HEK293 (cell line): ENCODE measurements around the gene PAK1.

Experiments
- CTCF ChIA-PET: fragments of 350-600 bp; formaldehyde crosslinking; extraction: SDS; loops from one replicate; lab custom pipeline; 2021; ENCODE audit warnings: antibody characterized with exemption; lab: Yijun Ruan, JAX
- POLR2A ChIA-PET: fragments of 300-600 bp; formaldehyde crosslinking; extraction: SDS; loops from one replicate; lab custom pipeline; 2020; ENCODE audit warnings: antibody characterized with exemption, inconsistent platforms; lab: Yijun Ruan, JAX
- H3K27ac ChIP-seq: fragments of 200-500 bp; sonication (Bioruptor generic); 2 replicates; pipeline ENCODE4 v1.5.1; 2014; ENCODE audit warnings: low read depth, low read length, control low read depth, inconsistent platforms; ENCODE audit errors: extremely low read depth
- H3K36me3 ChIP-seq, 2 experiments: fragments of 200-500 bp in 1 of 2; sonication (Bioruptor generic) in 1 of 2; 1 replicate in 1 of 2; 2 replicates in 1 of 2; pipeline ENCODE4 v1.5.1; 2014 to 2017; ENCODE audit warnings: inconsistent platforms in 2 of 2, low read length in 2 of 2; ENCODE audit not compliant: control insufficient read depth in 2 of 2, insufficient read depth in 1 of 2
- H3K4me1 ChIP-seq: fragments of 200-500 bp; sonication (Bioruptor generic); 2 replicates; pipeline ENCODE4 v1.5.1; 2014; ENCODE audit warnings: mild to moderate bottlenecking, low read length, inconsistent platforms; ENCODE audit not compliant: control insufficient read depth, insufficient read depth
- H3K4me3 ChIP-seq: 2 replicates; pipeline ENCODE4 v1.5.1; 2011; ENCODE audit warnings: low read depth, mild to moderate bottlenecking, control low read depth, low read length, moderate library complexity
- H3K9me3 ChIP-seq: fragments of 200-500 bp; sonication (Bioruptor generic); 2 replicates; pipeline ENCODE4 v1.5.1; 2014; ENCODE audit warnings: low read depth, low read length, inconsistent platforms; ENCODE audit not compliant: control insufficient read depth, insufficient read depth
- EGR2 ChIP-seq: fragments of 450-650 bp; formaldehyde crosslinking; IDR thresholded peaks from 2 replicates; pipeline ENCODE4 v1.5.1; 2016; ENCODE audit warnings: low read depth, missing biosample characterization, missing genetic modification characterization
- OSR2 ChIP-seq: fragments of 450-650 bp; formaldehyde crosslinking; IDR thresholded peaks from 2 replicates; pipeline ENCODE4 v1.5.1; 2016; ENCODE audit warnings: missing biosample characterization, missing genetic modification characterization
- PRDM1 ChIP-seq: fragments of 450-650 bp; formaldehyde crosslinking; IDR thresholded peaks from 2 replicates; pipeline ENCODE4; 2016; ENCODE audit warnings: missing biosample characterization, missing genetic modification characterization
- SALL2 ChIP-seq: fragments of 450-650 bp; formaldehyde crosslinking; IDR thresholded peaks from 2 replicates; pipeline ENCODE4 v1.5.0; 2017; ENCODE audit warnings: missing biosample characterization, mild to moderate bottlenecking, missing genetic modification characterization, borderline replicate concordance
- SCRT2 ChIP-seq: fragments of 450-650 bp; formaldehyde crosslinking; IDR thresholded peaks from 2 replicates; pipeline ENCODE4 v1.5.1; 2016; ENCODE audit warnings: missing biosample characterization, missing genetic modification characterization
- SP7 ChIP-seq: fragments of 450-650 bp; formaldehyde crosslinking; IDR thresholded peaks from 2 replicates; pipeline ENCODE4 v1.5.1; 2016; ENCODE audit warnings: missing biosample characterization, missing genetic modification characterization
- WT1 ChIP-seq: fragments of 450-650 bp; formaldehyde crosslinking; IDR thresholded peaks from 2 replicates; pipeline ENCODE4 v1.5.1; 2016; ENCODE audit warnings: missing biosample characterization, missing genetic modification characterization
- ZBTB17 ChIP-seq: fragments of 450-650 bp; formaldehyde crosslinking; IDR thresholded peaks from 2 replicates; pipeline ENCODE4 v1.5.1; 2016; ENCODE audit warnings: missing biosample characterization, missing genetic modification characterization
- ZFHX2 ChIP-seq: fragments of 450-650 bp; formaldehyde crosslinking; conservative IDR thresholded peaks from 2 replicates; pipeline ENCODE4 v1.5.1; 2016; ENCODE audit warnings: missing biosample characterization, missing genetic modification characterization
- ZNF138 ChIP-seq: fragments of 450-650 bp; formaldehyde crosslinking; IDR thresholded peaks from 2 replicates; pipeline ENCODE4 v1.5.1; 2016; ENCODE audit warnings: missing biosample characterization, missing genetic modification characterization, borderline replicate concordance
- ZNF146 ChIP-seq: fragments of 450-650 bp; formaldehyde crosslinking; IDR thresholded peaks from 2 replicates; pipeline ENCODE4 v1.5.1; 2016; ENCODE audit warnings: missing biosample characterization, missing genetic modification characterization
- ZNF202 ChIP-seq: fragments of 450-650 bp; formaldehyde crosslinking; IDR thresholded peaks from 2 replicates; pipeline ENCODE4 v1.5.1; 2016; ENCODE audit warnings: missing biosample characterization, missing genetic modification characterization, borderline replicate concordance
- ZNF23 ChIP-seq: fragments of 450-650 bp; formaldehyde crosslinking; IDR thresholded peaks from 2 replicates; pipeline ENCODE4 v1.5.1; 2016; ENCODE audit warnings: missing biosample characterization, missing genetic modification characterization, borderline replicate concordance
- ZNF24 ChIP-seq: fragments of 450-650 bp; formaldehyde crosslinking; IDR thresholded peaks from 2 replicates; pipeline ENCODE4 v1.5.1; 2016; ENCODE audit warnings: missing biosample characterization, missing genetic modification characterization
- ZNF292 ChIP-seq: fragments of 450-650 bp; formaldehyde crosslinking; IDR thresholded peaks from 2 replicates; pipeline ENCODE4 v1.5.1; 2016; ENCODE audit warnings: low read depth, missing biosample characterization, missing genetic modification characterization, borderline replicate concordance
- ZNF404 ChIP-seq: fragments of 450-650 bp; formaldehyde crosslinking; IDR thresholded peaks from 2 replicates; pipeline ENCODE4 v1.5.1; 2017; ENCODE audit warnings: missing biosample characterization, missing genetic modification characterization
- ZNF521 ChIP-seq: fragments of 450-650 bp; formaldehyde crosslinking; IDR thresholded peaks from 2 replicates; pipeline ENCODE4 v1.5.1; 2017; ENCODE audit warnings: missing biosample characterization, mild to moderate bottlenecking, missing genetic modification characterization
- ZNF580 ChIP-seq: fragments of 450-650 bp; formaldehyde crosslinking; IDR thresholded peaks from 2 replicates; pipeline ENCODE4 v1.5.1; 2016; ENCODE audit warnings: missing biosample characterization, missing genetic modification characterization
- ZNF600 ChIP-seq: fragments of 450-650 bp; formaldehyde crosslinking; IDR thresholded peaks from 2 replicates; pipeline ENCODE4 v1.5.1; 2016; ENCODE audit warnings: missing biosample characterization, missing genetic modification characterization
- ZNF645 ChIP-seq: fragments of 450-650 bp; formaldehyde crosslinking; IDR thresholded peaks from 2 replicates; pipeline ENCODE4; 2016; ENCODE audit warnings: missing biosample characterization, missing genetic modification characterization
- ZNF791 ChIP-seq: fragments of 450-650 bp; formaldehyde crosslinking; IDR thresholded peaks from 2 replicates; pipeline ENCODE4 v1.5.1; 2016; ENCODE audit warnings: missing biosample characterization, missing genetic modification characterization
- ZSCAN30 ChIP-seq: fragments of 450-650 bp; IDR thresholded peaks from 2 replicates; pipeline ENCODE4 v1.5.1; 2018; ENCODE audit warnings: missing biosample characterization, mild to moderate bottlenecking, missing genetic modification characterization, moderate library complexity
- ZSCAN5A ChIP-seq: fragments of 450-650 bp; formaldehyde crosslinking; IDR thresholded peaks from 2 replicates; pipeline ENCODE4 v1.5.1; 2016; ENCODE audit warnings: missing biosample characterization, missing genetic modification characterization
- ZXDB ChIP-seq: fragments of 450-650 bp; formaldehyde crosslinking; IDR thresholded peaks from 2 replicates; pipeline ENCODE4 v1.5.1; 2016; ENCODE audit warnings: missing biosample characterization, missing genetic modification characterization
- TF ChIP-seq, protein P1 (sequence below): fragments of 450-650 bp; formaldehyde crosslinking; IDR thresholded peaks from 2 replicates; pipeline ENCODE4 v1.5.1; 2016; ENCODE audit warnings: missing biosample characterization, missing genetic modification characterization, borderline replicate concordance
- TF ChIP-seq, protein P2 (sequence below): fragments of 450-650 bp; formaldehyde crosslinking; IDR thresholded peaks from 2 replicates; pipeline ENCODE4 v1.5.1; 2017; ENCODE audit warnings: missing biosample characterization, missing genetic modification characterization

The PAK1 gene

GRCh38 chr11:77402218-77402556, 71.7 kb downstream of the PAK1 start:
- Histone ChIP-seq H3K4me1 (peaks cover 9% of the 10 kb centered on the region), H3K9me3 (no peaks in the 10 kb centered on the region), H3K36me3 (no peaks in the 10 kb centered on the region), H3K4me3 (no peak overlapping the region), H3K27ac (peak overlapping the region; percentile 13; the same call in 1 of the 2 replicates)
- ChIA-PET CTCF (no interaction called here), POLR2A (interaction anchor here (0.9 kb wide), 1 partner anchor 10 kb away, joined by 3 read pairs; no protein-coding TSS in a partner anchor)
- no peak for TF ChIP-seq ZNF138 (tag by site-specific recombination)
- peak; percentile 74 for TF ChIP-seq EGR2
- TF ChIP-seq ZNF580 (tag by site-specific recombination), result no peak
- TF ChIP-seq ZNF24 (tag by site-specific recombination), result 0 out of 2 replicates have a peak, but pooled peaks have one; percentile 55
- peak; percentile 64 for TF ChIP-seq ZFHX2
- no peak for TF ChIP-seq ZBTB17
- no peak for TF ChIP-seq ZNF23 (tag by site-specific recombination)
- TF ChIP-seq ZNF146, result no peak
- TF ChIP-seq SALL2, result no peak

DNA sequence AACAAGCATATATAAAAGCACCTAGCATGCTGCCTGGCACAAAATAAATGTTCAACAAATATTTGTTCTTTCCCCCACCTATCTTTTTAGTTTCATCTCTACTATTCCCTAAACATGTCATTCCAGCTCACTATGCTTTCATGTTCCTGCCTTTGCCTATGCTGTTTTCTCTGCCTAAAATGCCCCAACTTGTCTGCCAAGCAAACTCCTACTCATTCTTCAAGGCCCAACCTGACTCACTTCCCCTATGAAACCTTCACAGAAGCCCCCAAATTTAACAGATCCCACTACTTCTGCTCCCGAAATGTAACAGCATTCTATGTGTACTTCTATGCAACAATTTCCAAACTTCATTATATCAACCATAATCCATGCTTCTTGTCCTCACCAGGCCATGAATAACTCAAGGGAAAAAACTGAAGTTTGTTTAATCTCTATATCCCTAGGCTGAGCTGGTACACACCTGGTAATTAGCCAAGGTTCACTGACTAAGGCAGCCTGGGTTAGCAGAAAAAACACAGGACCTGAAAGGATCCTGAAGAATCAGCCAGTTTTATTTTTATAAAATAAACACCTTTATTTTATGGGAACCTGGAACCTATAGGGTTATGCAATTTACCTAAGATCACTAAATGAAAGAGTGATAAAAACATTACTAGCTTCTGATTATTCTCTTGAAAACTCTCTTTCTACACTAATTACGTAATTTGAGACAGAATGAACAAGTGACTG, 72.2 kb downstream of the PAK1 start:
- POLR2A ChIA-PET, result interaction anchor here (0.9 kb wide), 1 partner anchor 10 kb away, joined by 3 read pairs; no protein-coding TSS in a partner anchor
- Histone ChIP-seq H3K27ac (peak overlapping the region; percentile 13; the same call in 1 of the 2 replicates), H3K9me3 (no peaks in the 10 kb centered on the region), H3K4me1 (peaks cover 7% of the 10 kb centered on the region), H3K4me3 (no peak overlapping the region), H3K36me3 (no peaks in the 10 kb centered on the region)
- CTCF ChIA-PET, result interaction anchor here (0.9 to 1.0 kb wide), 2 partner anchors 67 to 275 kb away, joined by 3 read pairs; no protein-coding TSS in a partner anchor
- TF ChIP-seq ZNF580 (tag by site-specific recombination) (no peak), OSR2 (peak; percentile 81; the same call in 1 of the 2 replicates), EGR2 (0 out of 2 replicates have a peak, but pooled peaks have one; percentile 6), ZSCAN5A (tag by site-specific recombination) (no peak), ZXDB (tag by site-specific recombination) (peak; percentile 60), WT1 (peak; percentile 91), ZNF202 (tag by site-specific recombination) (no peak), ZSCAN30 (no peak), PRDM1 (tag by site-specific recombination) (no peak), SP7 (tag by site-specific recombination) (peak; percentile 92), ZNF645 (tag by site-specific recombination) (no peak), ZNF404 (tag by site-specific recombination) (no peak), ZNF600 (tag by site-specific recombination) (peak; percentile 23; the same call in 1 of the 2 replicates), ZNF292 (tag by site-specific recombination) (no peak), SCRT2 (tag by site-specific recombination) (no peak), ZNF521 (tag by site-specific recombination) (no peak), ZNF791 (tag by site-specific recombination) (no peak)
- TF ChIP-seq, protein P1, sequence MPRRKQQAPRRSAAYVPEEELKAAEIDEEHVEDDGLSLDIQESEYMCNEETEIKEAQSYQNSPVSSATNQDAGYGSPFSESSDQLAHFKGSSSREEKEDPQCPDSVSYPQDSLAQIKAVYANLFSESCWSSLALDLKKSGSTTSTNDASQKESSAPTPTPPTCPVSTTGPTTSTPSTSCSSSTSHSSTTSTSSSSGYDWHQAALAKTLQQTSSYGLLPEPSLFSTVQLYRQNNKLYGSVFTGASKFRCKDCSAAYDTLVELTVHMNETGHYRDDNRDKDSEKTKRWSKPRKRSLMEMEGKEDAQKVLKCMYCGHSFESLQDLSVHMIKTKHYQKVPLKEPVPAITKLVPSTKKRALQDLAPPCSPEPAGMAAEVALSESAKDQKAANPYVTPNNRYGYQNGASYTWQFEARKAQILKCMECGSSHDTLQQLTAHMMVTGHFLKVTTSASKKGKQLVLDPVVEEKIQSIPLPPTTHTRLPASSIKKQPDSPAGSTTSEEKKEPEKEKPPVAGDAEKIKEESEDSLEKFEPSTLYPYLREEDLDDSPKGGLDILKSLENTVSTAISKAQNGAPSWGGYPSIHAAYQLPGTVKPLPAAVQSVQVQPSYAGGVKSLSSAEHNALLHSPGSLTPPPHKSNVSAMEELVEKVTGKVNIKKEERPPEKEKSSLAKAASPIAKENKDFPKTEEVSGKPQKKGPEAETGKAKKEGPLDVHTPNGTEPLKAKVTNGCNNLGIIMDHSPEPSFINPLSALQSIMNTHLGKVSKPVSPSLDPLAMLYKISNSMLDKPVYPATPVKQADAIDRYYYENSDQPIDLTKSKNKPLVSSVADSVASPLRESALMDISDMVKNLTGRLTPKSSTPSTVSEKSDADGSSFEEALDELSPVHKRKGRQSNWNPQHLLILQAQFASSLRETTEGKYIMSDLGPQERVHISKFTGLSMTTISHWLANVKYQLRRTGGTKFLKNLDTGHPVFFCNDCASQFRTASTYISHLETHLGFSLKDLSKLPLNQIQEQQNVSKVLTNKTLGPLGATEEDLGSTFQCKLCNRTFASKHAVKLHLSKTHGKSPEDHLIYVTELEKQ (tag by site-specific recombination), result no peak
- TF ChIP-seq, protein P2, sequence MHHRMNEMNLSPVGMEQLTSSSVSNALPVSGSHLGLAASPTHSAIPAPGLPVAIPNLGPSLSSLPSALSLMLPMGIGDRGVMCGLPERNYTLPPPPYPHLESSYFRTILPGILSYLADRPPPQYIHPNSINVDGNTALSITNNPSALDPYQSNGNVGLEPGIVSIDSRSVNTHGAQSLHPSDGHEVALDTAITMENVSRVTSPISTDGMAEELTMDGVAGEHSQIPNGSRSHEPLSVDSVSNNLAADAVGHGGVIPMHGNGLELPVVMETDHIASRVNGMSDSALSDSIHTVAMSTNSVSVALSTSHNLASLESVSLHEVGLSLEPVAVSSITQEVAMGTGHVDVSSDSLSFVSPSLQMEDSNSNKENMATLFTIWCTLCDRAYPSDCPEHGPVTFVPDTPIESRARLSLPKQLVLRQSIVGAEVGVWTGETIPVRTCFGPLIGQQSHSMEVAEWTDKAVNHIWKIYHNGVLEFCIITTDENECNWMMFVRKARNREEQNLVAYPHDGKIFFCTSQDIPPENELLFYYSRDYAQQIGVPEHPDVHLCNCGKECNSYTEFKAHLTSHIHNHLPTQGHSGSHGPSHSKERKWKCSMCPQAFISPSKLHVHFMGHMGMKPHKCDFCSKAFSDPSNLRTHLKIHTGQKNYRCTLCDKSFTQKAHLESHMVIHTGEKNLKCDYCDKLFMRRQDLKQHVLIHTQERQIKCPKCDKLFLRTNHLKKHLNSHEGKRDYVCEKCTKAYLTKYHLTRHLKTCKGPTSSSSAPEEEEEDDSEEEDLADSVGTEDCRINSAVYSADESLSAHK, result 0 out of 2 replicates have a peak, but pooled peaks have one; percentile 35
